ENCODE measurements around the gene EMP1. TPM values are rescaled to one million over a fixed set of nuclear protein-coding genes. Genes with fewer than 3 reads are reported as not detected.

Gene EMP1
- total RNA-seq, 1 experiment from 2014 or later, result 18.6 TPM

DNA sequence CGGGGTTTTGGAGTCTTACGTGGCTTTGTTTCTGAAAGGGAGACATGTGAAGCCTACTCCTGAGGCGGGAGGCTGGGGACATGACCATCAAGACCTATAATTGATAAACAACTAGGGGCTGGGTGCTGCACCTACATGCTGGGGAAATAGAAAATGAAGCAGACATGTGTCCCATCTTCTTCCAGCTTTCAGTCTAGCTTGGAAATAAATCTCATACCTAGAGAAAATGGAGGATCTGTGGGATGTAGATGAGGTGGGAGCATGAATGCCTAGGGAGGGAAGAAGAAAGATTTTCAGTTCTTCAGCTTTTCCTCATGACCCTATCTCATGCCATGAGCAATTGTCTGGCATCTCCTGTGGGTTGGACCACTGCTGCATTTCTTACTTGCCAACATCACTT is 22.1 kb downstream of the EMP1 start:
- ChIA-PET CTCF (no interaction called here), POLR2A (interaction anchor here (0.6 kb wide), 1 partner anchor 208 kb away, joined by 4 read pairs; no protein-coding TSS in a partner anchor)
- ATAC-seq, result no peak
- H3K4me1 ChIP-seq (ENCODE audit: control insufficient read depth, insufficient read depth, low read length), result no peaks in the 10 kb centered on the region
- no peak overlapping the region for H3K27ac ChIP-seq (ENCODE audit: low read length)
- intact Hi-C loops (cut with micrococcal nuclease; ENCODE audit: unreplicated experiment) (no loop called here), in situ Hi-C loops (cut with HindIII; ENCODE audit: low pct_unique_long_range_greater_than_20kb, low sequenced_read_pairs) (no loop called here)
- DNase-seq (ENCODE audit: low read depth, low spot score), result no peak
- H3K4me3 ChIP-seq (ENCODE audit: low read depth in 2 of 2, low read length in 2 of 2), result no peak overlapping the region
- TF ChIP-seq, protein P1, sequence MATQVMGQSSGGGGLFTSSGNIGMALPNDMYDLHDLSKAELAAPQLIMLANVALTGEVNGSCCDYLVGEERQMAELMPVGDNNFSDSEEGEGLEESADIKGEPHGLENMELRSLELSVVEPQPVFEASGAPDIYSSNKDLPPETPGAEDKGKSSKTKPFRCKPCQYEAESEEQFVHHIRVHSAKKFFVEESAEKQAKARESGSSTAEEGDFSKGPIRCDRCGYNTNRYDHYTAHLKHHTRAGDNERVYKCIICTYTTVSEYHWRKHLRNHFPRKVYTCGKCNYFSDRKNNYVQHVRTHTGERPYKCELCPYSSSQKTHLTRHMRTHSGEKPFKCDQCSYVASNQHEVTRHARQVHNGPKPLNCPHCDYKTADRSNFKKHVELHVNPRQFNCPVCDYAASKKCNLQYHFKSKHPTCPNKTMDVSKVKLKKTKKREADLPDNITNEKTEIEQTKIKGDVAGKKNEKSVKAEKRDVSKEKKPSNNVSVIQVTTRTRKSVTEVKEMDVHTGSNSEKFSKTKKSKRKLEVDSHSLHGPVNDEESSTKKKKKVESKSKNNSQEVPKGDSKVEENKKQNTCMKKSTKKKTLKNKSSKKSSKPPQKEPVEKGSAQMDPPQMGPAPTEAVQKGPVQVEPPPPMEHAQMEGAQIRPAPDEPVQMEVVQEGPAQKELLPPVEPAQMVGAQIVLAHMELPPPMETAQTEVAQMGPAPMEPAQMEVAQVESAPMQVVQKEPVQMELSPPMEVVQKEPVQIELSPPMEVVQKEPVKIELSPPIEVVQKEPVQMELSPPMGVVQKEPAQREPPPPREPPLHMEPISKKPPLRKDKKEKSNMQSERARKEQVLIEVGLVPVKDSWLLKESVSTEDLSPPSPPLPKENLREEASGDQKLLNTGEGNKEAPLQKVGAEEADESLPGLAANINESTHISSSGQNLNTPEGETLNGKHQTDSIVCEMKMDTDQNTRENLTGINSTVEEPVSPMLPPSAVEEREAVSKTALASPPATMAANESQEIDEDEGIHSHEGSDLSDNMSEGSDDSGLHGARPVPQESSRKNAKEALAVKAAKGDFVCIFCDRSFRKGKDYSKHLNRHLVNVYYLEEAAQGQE (IDR thresholded peaks at IDR 0.05; ENCODE audit: insufficient read depth in 1 of 2, low read depth in 2 of 2, low read length in 1 of 2), result no peak
- TF ChIP-seq, protein P2, sequence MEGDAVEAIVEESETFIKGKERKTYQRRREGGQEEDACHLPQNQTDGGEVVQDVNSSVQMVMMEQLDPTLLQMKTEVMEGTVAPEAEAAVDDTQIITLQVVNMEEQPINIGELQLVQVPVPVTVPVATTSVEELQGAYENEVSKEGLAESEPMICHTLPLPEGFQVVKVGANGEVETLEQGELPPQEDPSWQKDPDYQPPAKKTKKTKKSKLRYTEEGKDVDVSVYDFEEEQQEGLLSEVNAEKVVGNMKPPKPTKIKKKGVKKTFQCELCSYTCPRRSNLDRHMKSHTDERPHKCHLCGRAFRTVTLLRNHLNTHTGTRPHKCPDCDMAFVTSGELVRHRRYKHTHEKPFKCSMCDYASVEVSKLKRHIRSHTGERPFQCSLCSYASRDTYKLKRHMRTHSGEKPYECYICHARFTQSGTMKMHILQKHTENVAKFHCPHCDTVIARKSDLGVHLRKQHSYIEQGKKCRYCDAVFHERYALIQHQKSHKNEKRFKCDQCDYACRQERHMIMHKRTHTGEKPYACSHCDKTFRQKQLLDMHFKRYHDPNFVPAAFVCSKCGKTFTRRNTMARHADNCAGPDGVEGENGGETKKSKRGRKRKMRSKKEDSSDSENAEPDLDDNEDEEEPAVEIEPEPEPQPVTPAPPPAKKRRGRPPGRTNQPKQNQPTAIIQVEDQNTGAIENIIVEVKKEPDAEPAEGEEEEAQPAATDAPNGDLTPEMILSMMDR (IDR thresholded peaks at IDR 0.05), result no peak
- TF ChIP-seq TCF7L2 (IDR thresholded peaks at IDR 0.05; ENCODE audit: low read depth, low read length), result no peak
- no peak for TF ChIP-seq SIN3A (IDR thresholded peaks at IDR 0.05; ENCODE audit: borderline replicate concordance, insufficient read depth, low read depth, low read length)
- no peak for TF ChIP-seq POLR2AphosphoS5 (IDR thresholded peaks at IDR 0.05; ENCODE audit: low read depth, low read length)
- no peaks in the 10 kb centered on the region for H3K9me3 ChIP-seq (ENCODE audit: control insufficient read depth, insufficient read depth, low read depth, low read length)
- H3K27me3 ChIP-seq (ENCODE audit: control insufficient read depth, insufficient read depth, low read length), result no peaks in the 10 kb centered on the region
- no TSS peak for BruUV-seq (replicated peaks)
- H3K36me3 ChIP-seq (ENCODE audit: control insufficient read depth, insufficient read depth, low read length), result no peaks in the 10 kb centered on the region

DNA sequence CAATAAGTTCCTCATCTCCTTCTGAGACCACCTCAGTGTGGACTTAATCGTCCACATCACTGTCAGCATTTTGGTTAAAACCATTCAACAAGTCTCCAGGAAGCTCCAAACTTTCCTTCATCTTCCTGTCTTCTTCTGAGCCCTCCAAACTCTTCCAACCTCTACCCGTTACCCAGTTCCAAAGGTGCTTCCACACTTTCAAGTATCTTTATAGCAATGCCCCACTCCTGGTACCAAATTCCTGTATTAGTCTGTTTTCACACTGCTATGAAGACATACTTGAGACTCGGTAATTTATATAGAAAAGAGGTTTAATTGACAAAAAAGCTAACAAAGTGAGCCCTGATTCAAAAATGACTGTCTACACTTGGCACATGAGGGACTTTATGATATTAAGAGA is 22.8 kb downstream of the EMP1 start:
- Histone ChIP-seq H3K27ac (ENCODE audit: low read length) (no peak overlapping the region), H3K4me3 (ENCODE audit: low read depth in 2 of 2, low read length in 2 of 2) (no peak overlapping the region), H3K9me3 (ENCODE audit: control insufficient read depth, insufficient read depth, low read depth, low read length) (no peaks in the 10 kb centered on the region), H3K36me3 (ENCODE audit: control insufficient read depth, insufficient read depth, low read length) (no peaks in the 10 kb centered on the region), H3K4me1 (ENCODE audit: control insufficient read depth, insufficient read depth, low read length) (no peaks in the 10 kb centered on the region), H3K27me3 (ENCODE audit: control insufficient read depth, insufficient read depth, low read length) (no peaks in the 10 kb centered on the region)
- no TSS peak for BruUV-seq (replicated peaks)
- in situ Hi-C loops (cut with HindIII; ENCODE audit: low pct_unique_long_range_greater_than_20kb, low sequenced_read_pairs), result no loop called here
- intact Hi-C loops (cut with micrococcal nuclease; ENCODE audit: unreplicated experiment), result no loop called here
- ChIA-PET POLR2A (interaction anchor here (0.6 kb wide), 1 partner anchor 209 kb away, joined by 4 read pairs; no protein-coding TSS in a partner anchor), CTCF (no interaction called here)
- ATAC-seq (no peak), DNase-seq (ENCODE audit: low read depth, low spot score) (no peak)
- TF ChIP-seq, protein P2 (IDR thresholded peaks at IDR 0.05), result no peak
- TF ChIP-seq POLR2AphosphoS5 (IDR thresholded peaks at IDR 0.05; ENCODE audit: low read depth, low read length), result no peak
- TF ChIP-seq TCF7L2 (IDR thresholded peaks at IDR 0.05; ENCODE audit: low read depth, low read length), result no peak
- TF ChIP-seq, protein P1 (IDR thresholded peaks at IDR 0.05; ENCODE audit: insufficient read depth in 1 of 2, low read depth in 2 of 2, low read length in 1 of 2), result no peak
- TF ChIP-seq SIN3A (IDR thresholded peaks at IDR 0.05; ENCODE audit: borderline replicate concordance, insufficient read depth, low read depth, low read length), result no peak
